Urothelium cell line (cell line): Measurements from ENCODE around the gene LRRTM4.
A peak's percentile ranks its signal among the peaks of the same experiment; 100 is the strongest.

ENCODE experiments used
- DNase-seq: peaks from one replicate; pipeline ENCODE4 v3.0.0; 2011; ENCODE audit warnings: low spot score, mixed read lengths
- FAIRE-seq: peaks from 2 replicates; lab custom pipeline; 2011; peaks lifted over from hg19 to GRCh38; lab: Jason Lieb, UNC

Gene LRRTM4

DNA sequence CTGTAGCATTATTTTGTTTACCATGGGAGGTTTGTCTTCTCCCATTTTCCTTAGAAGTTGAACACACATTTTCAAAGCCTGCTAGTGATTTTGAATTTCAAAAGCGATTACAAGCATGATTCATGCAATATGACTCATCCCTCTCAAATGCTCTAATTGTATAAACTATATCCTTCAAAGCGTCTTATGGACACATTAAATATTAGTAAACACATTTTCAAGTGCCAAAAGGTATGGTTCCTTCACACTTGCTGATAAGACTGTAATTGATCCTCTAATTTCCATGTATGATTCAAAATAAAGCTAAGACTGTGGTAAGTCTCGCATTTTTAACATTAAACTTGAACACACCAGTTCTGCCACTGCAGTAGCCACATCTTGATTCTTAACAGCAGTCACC, 512.9 kb downstream of the LRRTM4 start:
- DNase-seq (peak; percentile 12), FAIRE-seq (no peak)

DNA sequence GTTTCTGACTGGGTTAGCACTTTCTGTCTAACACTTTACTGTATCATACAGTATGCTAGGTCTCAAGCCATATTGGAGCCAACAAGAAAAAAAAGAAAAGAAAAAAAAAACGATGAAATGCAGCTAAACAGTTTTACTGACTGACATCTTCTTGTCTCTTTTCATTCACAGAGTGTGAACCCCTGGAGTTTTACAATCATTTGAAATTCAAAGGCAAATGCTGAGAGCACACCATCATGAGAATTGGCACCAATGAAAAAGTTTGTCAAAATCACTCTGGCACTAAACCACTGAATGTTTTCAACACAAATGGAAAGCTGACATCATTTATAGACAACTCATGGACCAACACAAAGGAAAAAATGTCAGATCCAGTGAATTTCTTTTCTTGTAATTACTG, 513.3 kb downstream of the LRRTM4 start:
- no peak for FAIRE-seq
- peak; percentile 7 for DNase-seq

DNA sequence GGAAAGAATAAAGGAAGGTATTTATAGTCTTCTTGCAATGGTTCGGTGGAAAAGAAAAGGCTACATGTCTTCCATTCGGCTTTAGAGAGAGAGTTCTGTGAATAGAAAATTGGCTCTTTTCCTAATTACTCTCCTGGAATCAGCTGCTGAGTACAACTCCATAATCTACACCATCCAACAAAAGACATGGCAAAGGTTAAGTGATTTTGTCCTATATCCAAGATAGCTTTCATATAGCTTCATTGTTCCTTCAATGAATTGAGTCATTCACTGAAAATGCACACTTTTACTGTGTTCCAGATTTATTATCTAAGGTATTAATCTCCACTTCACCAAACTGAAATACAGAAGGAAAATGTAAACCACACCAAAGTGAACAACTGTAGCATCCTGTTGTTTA, 514.5 kb downstream of the LRRTM4 start:
- no peak for DNase-seq
- FAIRE-seq = no peak

DNA sequence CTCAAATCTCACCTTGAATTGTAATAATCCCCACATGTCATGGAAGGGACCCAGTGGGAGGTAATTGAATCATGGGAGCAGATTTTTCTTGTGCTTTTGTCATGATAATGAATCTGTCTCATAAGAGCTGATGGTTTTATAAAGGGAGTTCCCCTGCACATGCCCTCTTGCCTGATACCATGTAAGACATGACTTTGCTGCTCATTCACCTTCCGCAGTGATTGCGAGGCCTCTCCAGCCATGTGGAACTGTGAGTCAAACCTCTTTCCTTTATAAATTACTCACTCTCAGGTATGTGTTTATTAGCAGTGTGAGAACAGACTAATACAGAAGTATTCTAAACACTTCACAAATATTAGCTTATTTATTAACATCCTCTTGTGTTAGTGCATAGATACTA, 516.7 kb downstream of the LRRTM4 start:
- no peak for FAIRE-seq

DNA sequence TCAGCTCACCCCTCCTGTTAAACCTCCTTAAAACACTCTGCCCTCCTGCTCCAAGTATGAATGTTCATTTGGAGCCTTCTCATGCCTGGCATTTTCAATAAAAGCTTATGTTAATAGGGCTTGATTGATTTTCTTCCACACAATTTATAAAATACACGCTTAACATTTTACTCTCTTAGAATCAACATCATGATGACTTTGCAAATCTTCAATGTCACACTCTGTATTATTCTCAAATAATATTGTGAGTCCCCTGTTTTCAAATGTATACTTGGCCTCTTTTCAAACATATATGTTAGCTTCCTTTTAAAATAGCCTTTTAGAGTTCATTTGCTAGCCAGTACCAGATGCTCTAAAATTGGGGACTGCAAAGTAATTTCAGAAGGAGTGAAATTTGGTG, 520.3 kb downstream of the LRRTM4 start:
- DNase-seq (no peak), FAIRE-seq (no peak)

More for the DNA sequence above, 516.7 kb downstream of the LRRTM4 start:
- no peak for DNase-seq

DNA sequence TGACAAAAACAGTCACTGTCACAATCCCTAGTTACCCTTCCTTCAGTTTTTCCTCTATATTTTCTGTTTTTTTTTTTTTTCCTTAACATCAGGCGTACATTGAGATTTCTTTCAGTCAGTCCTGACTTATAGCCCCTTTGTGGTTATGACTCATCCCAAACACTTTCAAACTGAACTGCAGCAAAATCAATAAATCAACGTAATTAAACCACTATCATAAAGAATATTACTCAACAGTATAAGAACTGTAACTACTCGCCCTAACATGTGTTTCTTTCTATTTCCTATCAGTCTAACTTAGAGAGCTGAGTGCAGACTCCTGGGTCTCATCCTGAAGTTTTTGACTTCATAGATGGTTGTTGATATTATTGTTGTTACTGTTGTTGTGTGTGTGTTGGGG, 523.5 kb downstream of the LRRTM4 start:
- peak; percentile 13 for FAIRE-seq

DNA sequence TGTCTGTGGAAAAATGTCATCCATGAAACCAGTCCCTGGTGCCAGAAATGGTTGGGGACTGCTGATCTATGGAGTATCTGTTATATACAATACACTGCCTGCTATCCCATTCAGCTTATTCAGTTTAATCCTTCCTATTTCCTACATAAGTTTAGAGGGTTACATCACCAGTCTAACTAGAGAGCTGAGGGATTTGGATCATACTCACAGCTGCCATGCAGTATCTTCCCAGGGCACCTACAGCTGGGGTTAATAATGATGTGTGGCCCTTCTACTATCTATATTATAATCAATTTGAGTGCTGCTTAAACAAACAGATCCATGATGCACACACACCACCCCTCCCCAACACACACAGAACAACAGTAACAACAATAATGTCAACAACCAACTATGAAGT, 524.0 kb downstream of the LRRTM4 start:
- no peak for DNase-seq
- FAIRE-seq = no peak

More for the DNA sequence above, 523.5 kb downstream of the LRRTM4 start:
- DNase-seq = peak; percentile 13

DNA sequence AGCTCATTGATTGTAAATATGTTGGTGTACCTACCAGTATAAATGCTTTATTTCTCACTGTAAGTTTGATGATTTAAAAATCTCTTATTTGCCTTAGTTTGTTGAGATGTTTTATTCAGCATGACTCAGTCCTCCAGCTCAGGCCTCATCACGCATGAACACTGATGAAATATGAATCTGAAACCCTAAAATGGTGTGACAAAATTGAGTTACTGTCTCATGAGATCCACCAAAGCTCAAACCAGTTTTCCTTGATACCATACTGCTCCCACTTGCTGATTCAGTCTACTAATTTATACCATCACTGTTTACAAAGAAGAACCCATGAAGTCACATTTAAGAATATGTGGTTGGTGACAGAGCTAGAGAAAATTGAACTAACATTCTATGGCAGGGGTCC, 524.9 kb downstream of the LRRTM4 start:
- DNase-seq (no peak), FAIRE-seq (no peak)

DNA sequence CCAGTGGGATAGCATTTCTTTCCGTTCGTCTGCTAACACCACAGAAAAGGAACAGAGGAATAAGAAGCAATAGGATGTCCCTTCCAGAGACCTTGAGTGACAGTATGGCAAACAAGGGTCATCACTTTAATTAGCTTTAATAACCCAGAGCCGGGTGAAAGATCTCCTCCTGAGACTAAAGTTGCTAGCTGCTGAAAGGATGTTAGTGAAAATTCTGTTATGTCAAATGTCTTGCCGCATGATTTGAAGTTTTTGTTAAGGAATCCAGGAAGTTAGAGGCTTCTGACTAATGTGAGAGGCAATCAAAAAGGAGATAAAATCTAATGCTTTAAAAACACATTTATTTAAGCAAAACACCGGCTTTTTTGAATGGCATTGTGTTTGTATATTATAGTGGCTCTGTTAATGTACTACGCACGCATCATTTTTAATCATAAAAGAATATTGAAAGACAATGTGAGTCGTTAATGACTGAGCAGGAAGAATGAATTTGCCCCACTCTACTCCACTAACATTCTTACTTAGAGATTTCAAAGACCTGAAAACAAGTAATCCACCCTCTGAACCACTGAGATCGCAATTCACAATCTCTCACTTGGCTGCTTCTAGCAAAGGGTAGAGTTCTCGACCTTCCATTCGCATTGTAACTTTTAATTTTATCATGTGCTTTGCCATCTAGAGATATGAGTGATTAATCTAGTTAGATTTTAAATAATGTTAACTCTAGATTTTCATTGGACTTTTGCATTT, 536.6 kb downstream of the LRRTM4 start:
- FAIRE-seq (no peak), DNase-seq (no peak)

DNA sequence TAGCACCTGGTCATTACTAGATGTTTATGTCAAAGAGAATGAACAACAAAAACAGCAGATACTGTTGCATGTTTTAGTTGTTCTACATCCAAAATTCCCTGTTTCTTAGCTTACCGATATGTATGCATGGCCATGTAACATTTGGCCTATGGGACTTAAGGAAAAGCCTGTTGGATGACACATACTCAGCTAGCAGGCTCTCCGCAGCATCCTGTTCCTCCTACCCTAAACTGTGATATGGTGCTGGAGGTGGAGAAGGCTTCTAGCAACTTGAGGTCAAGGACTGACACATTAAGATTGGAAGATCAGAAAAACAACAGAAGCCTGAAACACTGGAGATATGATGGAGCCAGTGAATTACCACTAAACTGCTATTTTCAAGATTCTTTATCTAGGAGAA, 537.8 kb downstream of the LRRTM4 start:
- no peak for DNase-seq
- FAIRE-seq = no peak

DNA sequence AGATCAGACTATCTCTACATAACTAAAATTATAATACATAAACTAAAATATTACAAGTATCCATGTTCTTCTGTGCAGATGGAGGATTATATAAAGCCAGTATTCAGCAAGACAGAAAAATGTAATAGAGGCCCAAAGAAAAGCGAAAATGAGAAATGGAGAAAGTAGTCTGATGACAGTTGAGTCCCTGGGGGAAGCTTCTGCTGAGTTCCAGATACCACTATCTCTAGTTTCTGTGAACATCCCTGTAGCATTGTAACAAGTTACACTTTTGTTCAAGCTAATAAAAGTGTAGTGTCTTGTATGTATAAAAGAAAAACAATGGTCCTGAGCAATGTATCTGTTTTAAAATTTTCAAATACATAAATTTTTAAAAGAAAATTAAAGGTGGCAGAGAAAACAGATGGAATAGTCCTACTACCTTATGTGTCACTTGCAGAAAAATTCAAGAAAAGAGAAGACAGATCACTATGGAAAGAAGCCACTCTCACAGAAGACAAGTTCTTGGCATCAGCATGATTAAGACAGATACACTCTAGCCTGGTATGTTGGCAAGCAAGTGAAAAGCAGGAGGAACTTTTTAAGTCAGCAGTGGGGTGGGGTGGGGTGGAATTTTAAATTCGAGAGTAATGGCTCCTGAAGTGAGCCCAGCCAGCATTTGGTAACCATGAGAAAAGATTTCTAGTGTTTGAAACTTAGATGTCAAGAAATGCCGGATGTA, 541.9 kb downstream of the LRRTM4 start:
- DNase-seq (no peak), FAIRE-seq (no peak)

DNA sequence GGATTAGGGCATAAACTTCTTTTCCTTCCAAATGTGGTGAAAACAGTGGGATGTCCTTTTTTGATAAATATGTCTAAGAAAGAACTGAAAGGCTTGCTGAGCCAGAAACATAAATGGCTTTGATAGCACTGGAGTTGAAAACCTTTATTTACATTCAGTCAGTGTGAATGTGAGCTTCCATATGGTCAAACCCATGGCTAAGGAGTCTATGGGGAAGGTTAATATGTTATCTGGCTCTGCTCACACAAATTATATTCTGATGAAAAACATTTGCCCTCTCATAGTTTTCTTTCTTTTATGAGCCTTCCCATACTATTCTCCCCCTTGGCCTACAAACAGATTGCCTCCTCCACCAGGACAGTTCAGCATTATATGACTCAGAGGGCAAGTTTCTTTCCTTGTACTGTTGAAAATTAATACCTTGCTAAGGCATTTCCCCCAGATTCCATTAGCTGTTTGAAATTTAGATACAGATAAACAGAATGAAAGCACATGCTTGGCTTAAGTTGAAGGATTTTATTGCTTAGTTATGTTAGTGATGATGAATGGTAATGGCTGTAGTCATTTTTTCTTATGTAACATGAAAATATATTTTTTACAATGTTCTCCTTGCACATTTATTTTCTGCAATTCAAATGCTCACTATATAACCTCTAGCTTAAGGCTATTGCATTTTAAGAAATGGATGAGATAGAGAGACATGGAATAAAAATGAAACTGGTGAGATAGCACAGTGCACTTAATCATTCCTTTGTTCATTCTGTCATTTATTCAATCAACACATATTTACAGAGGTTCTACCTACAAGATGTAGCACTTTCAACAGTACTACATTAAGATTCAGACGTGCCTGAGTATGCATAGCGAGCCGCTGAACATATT, 544.1 kb downstream of the LRRTM4 start:
- FAIRE-seq = no peak
- no peak for DNase-seq

DNA sequence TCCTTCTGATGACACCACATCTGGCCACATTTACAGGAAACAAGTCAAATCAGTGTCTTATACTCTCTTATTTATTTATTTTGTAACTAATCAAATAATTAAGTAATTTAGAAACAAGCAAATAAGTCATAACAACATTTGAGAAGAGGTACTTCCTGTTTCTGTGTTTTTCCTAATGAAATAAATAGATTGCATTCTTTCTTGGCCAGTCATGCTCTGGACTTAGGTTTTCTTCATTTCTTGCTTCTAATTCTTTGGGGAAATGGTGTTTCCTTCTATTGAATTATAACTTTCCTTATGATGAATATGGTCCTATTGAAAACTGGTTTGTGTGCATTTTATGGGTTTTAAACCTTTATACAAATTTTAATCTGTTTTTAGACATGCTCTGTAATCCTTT, 546.4 kb downstream of the LRRTM4 start:
- FAIRE-seq (no peak), DNase-seq (no peak)

DNA sequence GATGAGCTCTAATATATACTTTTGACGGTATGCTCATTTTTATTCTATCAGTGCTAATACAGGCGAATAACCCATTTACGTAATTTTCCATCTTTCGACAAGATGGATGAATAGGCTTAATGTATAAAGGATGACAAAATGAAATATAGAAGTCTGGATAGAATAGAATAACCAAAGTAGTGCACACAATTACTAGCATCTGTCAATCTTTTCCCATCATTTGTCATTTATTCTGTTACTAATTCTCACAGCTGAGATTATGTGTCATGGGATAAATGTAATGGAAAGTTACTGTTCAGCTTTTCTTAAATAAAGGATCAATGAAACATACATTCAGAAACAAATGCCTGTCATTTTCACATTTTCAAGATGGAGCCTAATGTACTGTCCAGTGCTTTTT, 548.6 kb downstream of the LRRTM4 start:
- FAIRE-seq = no peak
- DNase-seq = no peak

DNA sequence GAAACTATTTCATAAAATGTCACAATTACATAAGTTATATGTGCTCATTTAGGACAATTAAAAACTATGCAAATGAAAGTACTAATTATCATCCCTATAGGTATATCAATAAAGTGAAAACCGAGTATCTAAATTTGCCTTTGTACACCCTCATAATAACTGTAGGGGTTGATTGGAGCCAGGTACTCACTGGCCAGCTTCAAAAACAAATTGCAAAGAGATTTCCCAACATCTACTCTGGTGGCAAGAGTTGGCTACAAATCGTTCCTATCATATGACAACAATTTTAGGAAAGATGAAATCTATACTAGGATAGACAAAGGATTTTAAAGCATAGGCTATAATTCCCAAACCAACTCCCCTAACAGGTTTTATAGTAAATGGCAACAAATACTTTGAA, 556.4 kb downstream of the LRRTM4 start:
- no peak for FAIRE-seq
- DNase-seq = no peak

DNA sequence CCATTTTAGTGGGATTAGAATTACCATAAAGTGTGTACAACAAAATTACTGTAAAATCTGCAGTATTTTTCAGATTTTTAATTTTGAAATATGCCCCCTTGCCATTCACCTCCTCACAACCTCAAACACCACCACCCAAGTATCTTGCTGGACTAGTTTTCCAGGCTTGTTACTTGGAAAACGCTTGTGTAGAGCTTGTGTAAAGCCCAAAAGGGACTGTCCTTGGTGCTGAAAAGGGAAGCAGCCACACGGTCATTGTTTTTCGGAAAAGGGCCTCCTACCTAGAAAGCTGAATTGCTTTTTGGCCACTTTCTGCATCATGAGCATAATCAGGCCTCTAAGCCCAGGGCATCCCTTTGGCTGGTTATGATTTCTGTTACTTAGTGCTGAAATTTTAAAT, 563.4 kb downstream of the LRRTM4 start:
- DNase-seq = peak; percentile 30

DNA sequence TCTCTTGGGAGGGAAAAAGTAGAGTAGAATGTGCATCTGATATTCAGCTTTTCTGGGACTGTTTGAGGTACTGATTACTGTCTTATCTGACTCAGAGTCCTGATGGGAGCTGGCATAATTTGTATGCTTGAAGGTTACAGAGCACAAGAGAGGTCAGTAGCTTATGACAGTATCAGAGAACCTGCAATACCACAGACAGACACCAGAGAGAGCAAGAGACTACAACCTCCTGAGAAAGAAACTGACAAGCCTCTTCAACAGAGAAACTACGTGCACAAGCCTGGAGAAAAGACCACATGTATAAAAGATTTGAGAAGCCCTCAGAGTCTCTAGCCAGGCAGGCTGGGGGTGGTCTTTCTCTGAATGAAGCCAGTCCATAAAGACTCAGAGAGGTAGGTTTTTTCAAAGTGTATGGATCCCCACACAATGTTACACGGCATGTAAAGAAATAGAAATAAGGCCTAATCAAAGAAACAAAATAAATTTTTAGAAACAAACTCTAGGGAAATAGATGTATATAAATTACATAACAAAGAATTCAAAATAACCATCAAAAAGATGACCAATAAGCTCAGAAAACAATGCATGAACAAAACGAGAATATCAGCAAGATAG, 568.3 kb downstream of the LRRTM4 start:
- no peak for FAIRE-seq
- peak; percentile 37 for DNase-seq

More for the DNA sequence above, 563.4 kb downstream of the LRRTM4 start:
- no peak for FAIRE-seq

DNA sequence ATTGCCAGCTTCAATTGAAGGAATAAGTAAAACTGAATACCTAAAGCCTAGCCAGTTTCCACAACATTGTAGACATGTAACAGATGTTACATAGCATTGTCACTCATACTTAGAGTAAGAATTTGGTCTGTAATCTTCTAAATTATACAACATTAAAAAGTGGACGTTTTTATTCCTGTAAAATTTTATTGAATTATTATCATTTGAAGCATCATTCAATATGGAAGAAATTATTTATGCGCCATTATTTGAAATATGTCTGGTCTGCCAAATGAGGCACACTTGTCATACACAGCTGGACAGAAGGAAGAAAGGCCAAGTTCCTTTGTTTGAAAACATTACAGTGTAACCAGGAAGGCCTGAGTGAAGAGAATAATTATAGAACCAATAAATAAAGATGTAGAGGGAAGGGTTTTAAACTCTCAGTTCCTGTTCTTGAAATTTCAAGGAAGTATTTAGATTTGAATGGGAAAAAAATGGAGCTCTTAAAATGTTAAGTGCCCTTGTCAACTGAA, 575.5 kb downstream of the LRRTM4 start:
- no peak for FAIRE-seq
- DNase-seq = no peak

DNA sequence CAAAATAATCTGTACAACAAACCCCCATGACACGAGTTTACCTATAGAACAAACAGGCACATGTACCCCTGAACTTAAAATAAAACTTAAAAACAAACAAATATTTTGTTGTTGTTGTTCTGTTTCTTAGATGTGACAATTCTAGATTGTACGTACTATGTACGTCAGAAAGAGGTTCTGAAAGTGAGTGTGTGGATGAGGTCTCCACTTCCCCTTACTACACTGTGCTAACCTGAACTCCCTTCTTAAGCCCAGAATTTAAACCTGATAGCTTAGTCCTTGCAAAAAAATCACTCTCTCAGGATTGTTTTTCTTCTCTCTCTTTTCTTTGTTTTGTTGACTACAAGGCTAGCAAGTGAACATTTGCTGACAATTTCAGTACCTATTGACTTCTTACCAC, 581.6 kb downstream of the LRRTM4 start:
- DNase-seq (no peak), FAIRE-seq (no peak)

DNA sequence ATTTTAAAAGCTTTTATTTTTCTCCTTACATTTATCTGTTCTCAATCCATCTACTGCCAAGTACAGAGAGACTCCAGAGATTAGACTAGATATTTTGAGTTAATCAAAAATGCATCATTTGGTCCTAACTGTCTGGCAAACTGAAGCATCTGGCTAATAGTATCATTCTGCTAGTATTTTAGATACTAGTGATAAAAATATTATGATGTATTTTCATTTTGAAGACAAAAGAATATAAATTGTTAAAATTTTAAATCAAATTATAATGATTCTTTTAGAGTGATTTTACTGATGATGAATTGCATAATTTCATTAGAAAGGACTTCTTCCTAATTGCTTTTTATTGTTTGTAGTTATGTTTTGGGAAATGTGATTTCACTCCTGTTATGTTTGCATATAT, 584.0 kb downstream of the LRRTM4 start:
- no peak for FAIRE-seq
- DNase-seq = no peak

DNA sequence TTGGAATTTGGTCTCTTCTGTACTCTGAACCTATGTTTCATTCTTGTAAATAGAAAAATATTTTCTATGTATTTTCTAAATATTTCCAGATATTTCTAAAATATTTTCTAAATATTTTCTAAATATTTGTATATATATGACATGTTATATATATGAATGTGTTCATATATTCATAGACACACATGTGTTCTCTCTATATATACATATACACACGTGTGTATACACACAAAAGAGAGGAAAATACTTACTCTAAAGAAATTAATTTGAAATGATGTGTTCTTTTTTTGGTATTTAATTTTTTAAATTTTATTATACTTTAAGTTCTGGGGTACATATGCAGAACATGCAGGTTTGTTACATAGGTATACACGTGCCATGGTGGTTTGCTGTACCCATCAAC, 589.6 kb downstream of the LRRTM4 start:
- DNase-seq (no peak), FAIRE-seq (no peak)
